ENCODE results near the gene CADPS. TPM values are rescaled to one million over a fixed set of nuclear protein-coding genes. Genes with fewer than 3 reads are reported as not detected.

CADPS gene
- total and polyA plus RNA-seq, 2 of the 4 experiments (the other 2 are of a cell fraction), result not detected

GRCh38 chr3:62361824-62362223 is 513.4 kb downstream of the CADPS start:
- Histone ChIP-seq H3K27ac (ENCODE audit: insufficient read depth, low read length) (no peak overlapping the region), H2AFZ (replicated peaks; ENCODE audit: low read length, poor library complexity) (no peak overlapping the region)

More at GRCh38 chr3:62361824-62362223, 513.4 kb downstream of the CADPS start:
- Histone ChIP-seq H2AK5ac (ENCODE audit: low read depth, low read length) (no peak overlapping the region), H2BK5ac (ENCODE audit: low read depth, low read length, poor library complexity, severe bottlenecking) (no peak overlapping the region), H2BK20ac (ENCODE audit: low read depth, low read length) (no peak overlapping the region), H3K9ac (ENCODE audit: low read depth, low read length) (no peak overlapping the region), H3K14ac (replicated peaks; ENCODE audit: low read depth, low read length) (no peak overlapping the region), H4K91ac (ENCODE audit: insufficient read depth, low read depth, low read length) (no peak overlapping the region), H3K18ac (ENCODE audit: low read depth, low read length) (no peak overlapping the region), H4K8ac (ENCODE audit: low read depth in 2 of 2, low read length in 2 of 2) (no peak overlapping the region), H4K5ac (ENCODE audit: low read depth, low read length) (no peak overlapping the region), H3K4me3 (ENCODE audit: insufficient read depth, low read depth, low read length) (no peak overlapping the region), H3K23ac (ENCODE audit: low read depth, low read length) (no peak overlapping the region), H2AK9ac (replicated peaks; ENCODE audit: low read depth, low read length, poor library complexity) (no peak overlapping the region), H3K9me1 (ENCODE audit: insufficient read depth, low read length) (no peaks in the 10 kb centered on the region), H3K79me1 (ENCODE audit: low read depth in 1 of 2, low read length in 2 of 2) (no peaks in the 10 kb centered on the region), H3K4me2 (ENCODE audit: low read depth, low read length) (no peak overlapping the region), H2BK120ac (ENCODE audit: low read depth, low read length) (no peak overlapping the region), H3K9me3 (ENCODE audit: control insufficient read depth, insufficient read depth, low read length) (no peaks in the 10 kb centered on the region), H3K36me3 (ENCODE audit: control insufficient read depth, insufficient read depth, low read length) (no peaks in the 10 kb centered on the region), H3K56ac (ENCODE audit: extremely low read depth, insufficient read depth, low read length) (no peak overlapping the region), H3K4ac (ENCODE audit: low read depth, low read length) (no peak overlapping the region), H3K27me3 (ENCODE audit: control insufficient read depth, insufficient read depth, low read length) (peaks cover 13% of the 10 kb centered on the region), H3K4me1 (ENCODE audit: control insufficient read depth, insufficient read depth, low read length) (no peaks in the 10 kb centered on the region), H2BK15ac (ENCODE audit: low read depth, low read length) (no peak overlapping the region), H4K20me1 (ENCODE audit: insufficient read depth, low read length) (no peaks in the 10 kb centered on the region)
- in situ Hi-C loops (cut with MboI; ENCODE audit: low sequenced_read_pairs) (no loop called here), dilution Hi-C loops (cut with HindIII; ENCODE audit: low sequenced_read_pairs, unreplicated experiment) (no loop called here), intact Hi-C loops (cut with micrococcal nuclease) (no loop called here)
- DNase-seq, result no peak
- no peak for ATAC-seq (ENCODE audit: low read depth)
- WGBS, 2 experiments (ENCODE audit: extremely low coverage in 2 of 2, insufficient read length in 1 of 2), result no CpG with 5 or more reads among the region's 3 CpGs
- ChIA-PET POLR2A (ENCODE audit: unreplicated experiment) (no interaction called here), CTCF (no interaction called here)
- BruUV-seq (replicated peaks), result no TSS peak
- TF ChIP-seq CEBPB (IDR thresholded peaks at IDR 0.05; ENCODE audit: low read depth, low read length) (no peak), CTCF (conservative IDR thresholded peaks at IDR 0.05; ENCODE audit: low read depth, low read length) (no peak)
